ENCODE data around the gene MT1H.
A peak's percentile ranks its signal among the peaks of the same experiment; 100 is the strongest.

MT1H gene

GRCh38 chr16:56632848-56633365 lies 36.7 kb upstream of the MT1H start:
- DNase-seq (ENCODE audit: low read depth) = no peak
- TF ChIP-seq, protein P1, sequence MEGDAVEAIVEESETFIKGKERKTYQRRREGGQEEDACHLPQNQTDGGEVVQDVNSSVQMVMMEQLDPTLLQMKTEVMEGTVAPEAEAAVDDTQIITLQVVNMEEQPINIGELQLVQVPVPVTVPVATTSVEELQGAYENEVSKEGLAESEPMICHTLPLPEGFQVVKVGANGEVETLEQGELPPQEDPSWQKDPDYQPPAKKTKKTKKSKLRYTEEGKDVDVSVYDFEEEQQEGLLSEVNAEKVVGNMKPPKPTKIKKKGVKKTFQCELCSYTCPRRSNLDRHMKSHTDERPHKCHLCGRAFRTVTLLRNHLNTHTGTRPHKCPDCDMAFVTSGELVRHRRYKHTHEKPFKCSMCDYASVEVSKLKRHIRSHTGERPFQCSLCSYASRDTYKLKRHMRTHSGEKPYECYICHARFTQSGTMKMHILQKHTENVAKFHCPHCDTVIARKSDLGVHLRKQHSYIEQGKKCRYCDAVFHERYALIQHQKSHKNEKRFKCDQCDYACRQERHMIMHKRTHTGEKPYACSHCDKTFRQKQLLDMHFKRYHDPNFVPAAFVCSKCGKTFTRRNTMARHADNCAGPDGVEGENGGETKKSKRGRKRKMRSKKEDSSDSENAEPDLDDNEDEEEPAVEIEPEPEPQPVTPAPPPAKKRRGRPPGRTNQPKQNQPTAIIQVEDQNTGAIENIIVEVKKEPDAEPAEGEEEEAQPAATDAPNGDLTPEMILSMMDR (conservative IDR thresholded peaks at IDR 0.05; ENCODE audit: low read length) = no peak
- H3K4me3 ChIP-seq (ENCODE audit: low read length) = peak overlapping the region; percentile 60

DNA sequence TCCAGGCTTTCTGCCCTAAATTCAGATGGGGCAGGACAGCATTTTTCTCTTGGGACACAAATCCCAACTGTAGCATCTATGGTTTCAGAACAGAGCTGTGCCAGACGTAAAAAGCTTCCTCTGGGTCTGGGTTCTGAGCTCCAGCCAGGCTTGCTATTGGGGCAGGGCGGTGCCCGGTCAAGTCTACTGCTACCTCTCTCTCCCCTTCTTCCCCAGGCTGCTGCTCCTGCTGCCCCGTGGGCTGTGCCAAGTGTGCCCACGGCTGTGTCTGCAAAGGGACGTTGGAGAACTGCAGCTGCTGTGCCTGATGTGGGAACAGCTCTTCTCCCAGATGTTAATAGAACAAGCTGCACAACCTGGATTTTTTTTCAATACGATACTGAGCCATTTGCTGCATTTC lies 36.1 kb upstream of the MT1H start:
- TF ChIP-seq, protein P1 (conservative IDR thresholded peaks at IDR 0.05; ENCODE audit: low read length) = no peak
- no peak for DNase-seq (ENCODE audit: low read depth)
- H3K4me3 ChIP-seq (ENCODE audit: low read length) = no peak overlapping the region

GRCh38 chr16:56634715-56635440 lies 34.7 kb upstream of the MT1H start:
- TF ChIP-seq, protein P1 (conservative IDR thresholded peaks at IDR 0.05; ENCODE audit: low read length) = no peak
- H3K4me3 ChIP-seq (ENCODE audit: low read length) = no peak overlapping the region
- no peak for DNase-seq (ENCODE audit: low read depth)

DNA sequence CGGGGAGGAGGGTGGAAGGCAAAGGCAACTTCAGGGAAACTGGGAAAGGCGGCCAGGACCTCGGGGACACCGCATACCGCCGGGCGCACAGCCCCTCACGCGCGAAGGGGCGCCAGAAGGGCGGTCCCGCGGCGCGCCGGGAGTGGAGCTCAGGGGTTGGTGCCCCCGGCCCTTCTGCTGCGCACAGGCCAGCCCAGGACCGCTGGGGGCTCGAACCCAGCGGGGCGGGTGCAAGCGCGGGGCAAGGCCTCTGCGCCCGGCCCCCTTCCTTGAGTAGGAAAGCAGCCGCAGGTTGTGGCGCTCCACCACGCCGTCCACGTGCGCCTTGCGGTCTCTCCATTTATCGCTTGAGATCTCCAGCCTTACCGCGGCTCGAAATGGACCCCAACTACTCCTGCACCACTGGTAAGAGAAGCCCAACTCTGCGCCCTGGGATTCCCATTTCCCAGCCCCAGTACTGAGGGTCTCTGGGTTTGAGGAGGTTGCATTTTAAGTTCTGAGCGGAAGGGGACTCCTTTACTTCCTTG lies 34.1 kb upstream of the MT1H start:
- DNase-seq (ENCODE audit: low read depth) = no peak
- no peak overlapping the region for H3K4me3 ChIP-seq (ENCODE audit: low read length)
- TF ChIP-seq, protein P1 (conservative IDR thresholded peaks at IDR 0.05; ENCODE audit: low read length) = no peak

DNA sequence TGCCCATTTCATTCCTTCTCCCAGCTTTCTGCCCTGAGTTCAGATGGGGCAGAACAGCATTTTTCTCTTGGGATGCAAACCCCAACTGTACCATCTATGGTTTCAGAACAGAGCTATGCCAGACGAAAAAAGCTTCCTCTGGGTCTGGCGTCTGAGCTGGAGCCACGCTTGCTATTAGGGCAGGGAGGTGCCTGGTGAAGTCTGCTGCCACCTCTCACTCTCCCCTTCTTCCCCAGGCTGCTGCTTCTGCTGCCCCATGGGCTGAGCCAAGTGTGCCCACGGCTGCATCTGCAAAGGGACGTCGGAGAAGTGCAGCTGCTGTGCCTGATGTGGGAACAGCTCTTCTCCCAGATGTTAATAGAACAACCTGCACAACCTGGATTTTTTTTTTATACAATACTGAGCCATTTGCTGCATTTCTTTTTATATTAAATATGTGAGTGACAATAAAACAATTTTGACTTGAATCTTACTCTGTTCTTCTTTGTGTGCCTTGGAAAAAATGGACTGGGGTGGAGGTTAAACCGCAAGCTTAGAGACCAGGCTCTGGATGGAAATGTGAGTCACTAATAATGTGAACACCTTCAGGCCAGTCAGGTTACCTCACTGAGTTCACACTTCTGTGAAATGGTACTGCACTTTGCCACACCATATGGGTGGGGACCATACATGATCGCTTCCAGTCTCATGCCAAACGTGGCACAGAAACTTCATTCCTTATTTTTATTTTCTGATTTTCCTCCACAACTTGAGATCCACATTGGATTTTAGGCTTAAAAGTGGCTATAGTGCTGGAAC lies 32.8 kb upstream of the MT1H start:
- TF ChIP-seq, protein P1 (conservative IDR thresholded peaks at IDR 0.05; ENCODE audit: low read length) = no peak
- no peak for DNase-seq (ENCODE audit: low read depth)
- no peak overlapping the region for H3K4me3 ChIP-seq (ENCODE audit: low read length)

- peak within 1 kb of the TSS; percentile 64 for H3K4me3 ChIP-seq (ENCODE audit: low read length)
- peak; percentile 44 for DNase-seq (ENCODE audit: low read depth)
These were observed 31.5 kb upstream of the MT1H start, which contains the start of gene MT1A for GRCh38 chr16:56637814-56638750. MT1A (plus strand) TSS chr16:56638666; CDS start chr16:56638739, 73 bp downstream.

More at GRCh38 chr16:56637814-56638750, 31.5 kb upstream of the MT1H start, which contains the start of gene MT1A:
- TF ChIP-seq, protein P1 (conservative IDR thresholded peaks at IDR 0.05; ENCODE audit: low read length) = no peak
